Measurements from ENCODE around the gene DHRS7. TPM values are rescaled to one million over a fixed set of nuclear protein-coding genes. Genes with fewer than 3 reads are reported as not detected.

DHRS7 gene
- total RNA-seq, 1 experiment from 2014 or later: 27.7 TPM

GRCh38 chr14:60111732-60112131 is 53.5 kb downstream of the DHRS7 start:
- WGBS (ENCODE audit: extremely low coverage, insufficient read length, low lambda C conversion rate): no CpG with 5 or more reads among the region's 2 CpGs
- H3K4ac ChIP-seq (ENCODE audit: low read depth, low read length): no peak overlapping the region
- no peaks in the 10 kb centered on the region; a peak in 1 of 4 replicates for H3K4me1 Mint-ChIP-seq
- H3K56ac ChIP-seq (ENCODE audit: insufficient read length, low read depth, low read length): no peak overlapping the region
- no peak overlapping the region for H3K23ac ChIP-seq (ENCODE audit: insufficient read length, low read depth, low read length)
- H3K27ac ChIP-seq (ENCODE audit: insufficient read length, low read depth, low read length): no peak overlapping the region
- H3K14ac ChIP-seq (ENCODE audit: insufficient read depth, low read length): no peak overlapping the region
- no peaks in the 10 kb centered on the region; the same call in 1 of the 2 replicates for H3K79me2 ChIP-seq (ENCODE audit: insufficient read depth, low read length)
- H3K9me3 ChIP-seq (ENCODE audit: control insufficient read depth, low read depth, low read length): no peaks in the 10 kb centered on the region
- no peaks in the 10 kb centered on the region for H3K9me3 Mint-ChIP-seq
- H4K8ac ChIP-seq (replicated peaks; ENCODE audit: insufficient read length, low read depth, low read length): no peak overlapping the region
- H4K5ac ChIP-seq (ENCODE audit: insufficient read length, low read depth, low read length): no peak overlapping the region
- H2AK5ac ChIP-seq (ENCODE audit: insufficient read length, low read length): no peak overlapping the region
- no peak overlapping the region for H2BK5ac ChIP-seq (ENCODE audit: insufficient read length, low read length)
- H3K27me3 ChIP-seq (ENCODE audit: insufficient read depth, low read length): no peaks in the 10 kb centered on the region
- no peak overlapping the region for H2BK20ac ChIP-seq (ENCODE audit: low read depth, low read length, poor library complexity, severe bottlenecking)
- DNase-seq: no peak
- H3K79me1 ChIP-seq (ENCODE audit: insufficient read depth, low read depth, low read length, poor library complexity, severe bottlenecking): peaks cover 5% of the 10 kb centered on the region
- no peak overlapping the region for H2BK120ac ChIP-seq (ENCODE audit: low read depth, low read length, poor library complexity, severe bottlenecking)
- H2AFZ ChIP-seq (ENCODE audit: low read length): no peak overlapping the region
- no peaks in the 10 kb centered on the region for H3K4me1 ChIP-seq (ENCODE audit: insufficient read depth, low read length)
- H3T11ph ChIP-seq (ENCODE audit: low read length): no peak overlapping the region
- no peak overlapping the region for H3K9ac ChIP-seq (ENCODE audit: extremely low read depth, insufficient read length, low read length)
- TF ChIP-seq CTCF (conservative IDR thresholded peaks at IDR 0.05): no peak
- H3K18ac ChIP-seq (ENCODE audit: insufficient read length, low read depth, low read length): no peak overlapping the region
- no peak overlapping the region for H2BK15ac ChIP-seq (ENCODE audit: low read depth, low read length)
- no peak overlapping the region for H4K91ac ChIP-seq (ENCODE audit: insufficient read length, low read depth, low read length)
- no peak overlapping the region for H3K4me2 ChIP-seq (ENCODE audit: insufficient read depth, insufficient read length, low read length)
- H3K27ac Mint-ChIP-seq: no peak overlapping the region
- H3K36me3 Mint-ChIP-seq (ENCODE audit: insufficient read depth in 1 of 3, low read depth in 3 of 3): peaks cover 19 to 39% (median 32%) of the 10 kb centered on the region in 3 experiments
- no peaks in the 10 kb centered on the region for H4K20me1 ChIP-seq (ENCODE audit: control insufficient read depth, insufficient read depth, insufficient read length)
- H3K27me3 Mint-ChIP-seq (ENCODE audit: low read depth): no peaks in the 10 kb centered on the region
- H3K4me3 Mint-ChIP-seq: no peak overlapping the region
- H2BK12ac ChIP-seq (ENCODE audit: insufficient read length, low read depth, low read length): no peak overlapping the region
- no peaks in the 10 kb centered on the region for H3K23me2 ChIP-seq (ENCODE audit: insufficient read length, low read depth, low read length, poor library complexity, severe bottlenecking)

Measured in H9 (cell line).